GM12873 (cell line): ENCODE data around the gene SPATA7.

Experiments
- CTCF ChIP-seq: IDR thresholded peaks from 2 replicates; pipeline ENCODE4 v1.5.1; 2012; ENCODE audit warnings: low read depth, mild to moderate bottlenecking, moderate library complexity, low read length, control low read depth; ENCODE audit not compliant: insufficient read depth; ENCODE audit errors: missing control alignments

Gene SPATA7

GRCh38 chr14:88384718-88385117, 739 bp upstream of the SPATA7 start:
- no peak for TF ChIP-seq CTCF

- TF ChIP-seq CTCF, result no peak
Measured at GRCh38 chr14:88386256-88386794, 868 bp downstream of the SPATA7 start.

- no peak for TF ChIP-seq CTCF
Measured at GRCh38 chr14:88388741-88389282, 3.4 kb downstream of the SPATA7 start.

GRCh38 chr14:88392609-88393008, 7.2 kb downstream of the SPATA7 start:
- no peak for TF ChIP-seq CTCF

GRCh38 chr14:88411039-88411438, 25.6 kb downstream of the SPATA7 start:
- no peak for TF ChIP-seq CTCF

GRCh38 chr14:88417594-88417993, 32.1 kb downstream of the SPATA7 start:
- TF ChIP-seq CTCF, result no peak

- no peak for TF ChIP-seq CTCF
Measured at GRCh38 chr14:88420187-88420586, 34.7 kb downstream of the SPATA7 start.
